IPS-18c (cell line): ENCODE measurements around the gene PNPLA7.

Experiments used
- H3K4me3 ChIP-seq: 2 replicates; pipeline ENCODE4 v1.7.0; 2013; ENCODE audit warnings: low read depth, mild to moderate bottlenecking, low read length, moderate library complexity; ENCODE audit not compliant: insufficient read depth
- H3K9me3 ChIP-seq: one replicate; pipeline ENCODE4 v1.6.1; 2013; ENCODE audit warnings: mild to moderate bottlenecking, low read length, moderate library complexity; ENCODE audit not compliant: control insufficient read depth, insufficient read depth

The PNPLA7 gene

GRCh38 chr9:137509198-137509597, 41.0 kb downstream of the PNPLA7 start:
- H3K9me3 ChIP-seq, result no peaks in the 10 kb centered on the region
- H3K4me3 ChIP-seq, result no peak overlapping the region

GRCh38 chr9:137506702-137507171, 43.5 kb downstream of the PNPLA7 start:
- Histone ChIP-seq H3K4me3 (no peak overlapping the region), H3K9me3 (no peaks in the 10 kb centered on the region)

- Histone ChIP-seq H3K9me3 (no peaks in the 10 kb centered on the region), H3K4me3 (no peak overlapping the region)
Measured at GRCh38 chr9:137506274-137506673, 43.9 kb downstream of the PNPLA7 start.

- Histone ChIP-seq H3K9me3 (no peaks in the 10 kb centered on the region), H3K4me3 (no peak overlapping the region)
Measured at GRCh38 chr9:137505421-137506140, 44.6 kb downstream of the PNPLA7 start.

- Histone ChIP-seq H3K9me3 (no peaks in the 10 kb centered on the region), H3K4me3 (no peak overlapping the region)
Measured at GRCh38 chr9:137504432-137504777, 45.8 kb downstream of the PNPLA7 start.

- H3K9me3 ChIP-seq, result no peaks in the 10 kb centered on the region
- H3K4me3 ChIP-seq, result no peak overlapping the region
Measured at GRCh38 chr9:137502008-137502911, 47.9 kb downstream of the PNPLA7 start.

GRCh38 chr9:137501457-137501856, 48.7 kb downstream of the PNPLA7 start:
- no peaks in the 10 kb centered on the region for H3K9me3 ChIP-seq

GRCh38 chr9:137500666-137501397, 49.4 kb downstream of the PNPLA7 start:
- Histone ChIP-seq H3K4me3 (no peak overlapping the region), H3K9me3 (no peaks in the 10 kb centered on the region)

More at GRCh38 chr9:137501457-137501856, 48.7 kb downstream of the PNPLA7 start:
- H3K4me3 ChIP-seq, result no peak overlapping the region

GRCh38 chr9:137499858-137500661, 50.1 kb downstream of the PNPLA7 start:
- H3K4me3 ChIP-seq, result no peak overlapping the region
- no peaks in the 10 kb centered on the region for H3K9me3 ChIP-seq

- H3K4me3 ChIP-seq, result no peak overlapping the region
- no peaks in the 10 kb centered on the region for H3K9me3 ChIP-seq
Measured at GRCh38 chr9:137499416-137499815, 50.8 kb downstream of the PNPLA7 start.

- Histone ChIP-seq H3K9me3 (peaks cover under 1% of the 10 kb centered on the region), H3K4me3 (no peak overlapping the region)
Measured at GRCh38 chr9:137498720-137499150, 51.5 kb downstream of the PNPLA7 start.

GRCh38 chr9:137497921-137498719, 52.1 kb downstream of the PNPLA7 start:
- Histone ChIP-seq H3K4me3 (no peak overlapping the region), H3K9me3 (peaks cover 2% of the 10 kb centered on the region)

GRCh38 chr9:137496601-137497375, 53.4 kb downstream of the PNPLA7 start:
- Histone ChIP-seq H3K4me3 (no peak overlapping the region), H3K9me3 (peaks cover 2% of the 10 kb centered on the region)

GRCh38 chr9:137494550-137495351, 55.5 kb downstream of the PNPLA7 start:
- no peak overlapping the region for H3K4me3 ChIP-seq
- H3K9me3 ChIP-seq, result peaks cover 2% of the 10 kb centered on the region

- H3K4me3 ChIP-seq, result no peak overlapping the region
- H3K9me3 ChIP-seq, result peaks cover 2% of the 10 kb centered on the region
Measured at GRCh38 chr9:137494104-137494544, 56.1 kb downstream of the PNPLA7 start.
